Islet of Langerhans (tissue), 1 donor: ENCODE results near the gene DMRTB1.
"Not testable (repeated sequence)": the region's sequence is repeated elsewhere in the genome, so short reads cannot be mapped to it uniquely, and the experiment has no call there.

Source experiments
- FAIRE-seq: peaks from one replicate; lab custom pipeline; 2011; peaks lifted over from hg19 to GRCh38; lab: Jason Lieb, UNC

Gene DMRTB1

GRCh38 chr1:53459321-53460175 is at the start of gene DMRTB1:
DMRTB1 (plus strand) TSS chr1:53459399; CDS start chr1:53459454, 55 bp downstream.
- FAIRE-seq, result no peak

DNA sequence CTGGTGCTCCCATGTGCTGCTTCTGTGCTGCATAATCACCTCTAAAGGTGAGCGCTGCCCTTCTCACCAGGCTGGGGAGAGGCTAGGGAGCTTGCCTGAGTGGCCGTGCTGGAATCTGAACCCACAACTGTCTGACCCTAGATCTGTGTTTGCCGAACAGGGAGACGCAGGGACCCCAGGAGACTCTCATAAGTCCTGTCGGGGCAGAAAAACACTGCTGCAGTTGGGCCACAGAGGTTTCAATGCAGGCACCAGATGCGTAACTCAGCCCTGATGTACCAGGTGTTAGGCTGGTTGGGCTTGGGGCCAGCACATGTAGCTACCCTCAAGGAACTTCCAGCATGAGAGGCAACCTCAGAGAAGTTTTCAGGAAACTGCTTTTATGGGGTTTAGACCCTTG is 49.5 kb upstream of the DMRTB1 start:
- no peak for FAIRE-seq

DNA sequence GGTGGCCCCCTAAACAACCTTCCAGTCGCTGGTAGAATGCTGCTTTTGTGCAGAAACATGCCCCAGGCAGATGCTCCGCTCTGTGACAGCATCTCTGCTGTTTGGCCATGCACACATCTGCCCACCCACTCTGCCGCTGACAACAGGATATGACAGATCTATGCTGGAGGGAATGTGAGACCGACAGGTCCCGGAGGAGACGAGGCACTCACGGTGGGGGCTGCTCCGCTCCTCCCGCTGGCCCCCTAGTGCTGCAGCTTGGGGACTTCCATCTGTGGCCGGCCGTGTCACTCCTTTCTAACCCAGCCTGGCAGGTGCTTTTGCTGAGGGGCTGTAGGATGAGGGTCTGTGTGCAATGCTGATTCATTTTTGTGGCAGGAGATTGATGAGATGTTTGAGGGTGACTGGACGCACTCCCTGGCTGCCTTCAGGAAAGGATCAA is 49.1 kb upstream of the DMRTB1 start:
- FAIRE-seq, result no peak

DNA sequence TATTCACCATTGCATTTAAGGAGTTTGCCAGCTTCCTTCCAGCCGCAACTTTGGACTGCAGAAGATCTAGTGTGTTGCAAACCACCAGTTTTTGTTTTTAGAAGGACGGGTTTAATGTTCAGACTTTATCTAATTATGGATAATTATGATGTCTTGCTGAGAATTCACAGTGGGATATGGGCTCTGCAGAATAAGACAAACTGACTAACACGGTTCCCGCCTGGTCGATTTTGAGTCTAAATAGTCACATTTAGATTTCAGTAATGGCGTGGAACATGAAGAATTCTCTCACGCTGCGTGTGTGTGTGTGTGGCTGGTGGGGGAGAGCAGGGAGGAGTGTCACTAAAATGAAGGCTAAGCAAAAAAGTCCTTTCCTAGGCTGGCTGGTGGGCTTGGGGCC is 48.5 kb upstream of the DMRTB1 start:
- FAIRE-seq, result no peak

DNA sequence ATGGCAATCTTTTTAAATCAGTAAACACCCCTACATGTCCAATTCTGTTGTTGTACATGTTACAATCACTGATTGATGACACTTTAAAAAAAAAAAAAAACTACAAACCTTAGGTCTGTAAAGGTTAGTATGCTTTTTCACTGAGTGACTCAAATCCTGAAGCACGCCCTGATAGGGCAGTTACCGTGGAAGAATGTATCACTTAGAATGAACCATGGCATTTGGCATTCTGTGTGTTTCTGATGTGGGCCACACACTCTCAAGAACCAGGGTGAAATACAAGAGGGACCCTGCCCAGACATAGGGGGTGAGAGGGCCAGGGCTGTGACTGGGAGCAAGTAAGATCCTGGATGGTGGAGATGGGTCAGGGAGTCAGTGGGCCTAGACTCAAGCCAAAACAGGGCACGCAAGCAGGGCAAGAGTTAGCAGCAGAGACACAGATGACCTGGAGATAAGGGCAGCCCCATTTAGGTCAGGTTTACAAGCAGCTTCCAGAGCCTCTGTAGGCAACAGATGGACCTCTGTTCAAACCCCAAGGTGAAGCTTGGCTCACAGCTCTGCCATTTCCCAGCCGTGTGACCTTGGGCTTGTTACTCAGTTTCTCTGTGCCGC is 47.6 kb upstream of the DMRTB1 start:
- FAIRE-seq, result no peak

DNA sequence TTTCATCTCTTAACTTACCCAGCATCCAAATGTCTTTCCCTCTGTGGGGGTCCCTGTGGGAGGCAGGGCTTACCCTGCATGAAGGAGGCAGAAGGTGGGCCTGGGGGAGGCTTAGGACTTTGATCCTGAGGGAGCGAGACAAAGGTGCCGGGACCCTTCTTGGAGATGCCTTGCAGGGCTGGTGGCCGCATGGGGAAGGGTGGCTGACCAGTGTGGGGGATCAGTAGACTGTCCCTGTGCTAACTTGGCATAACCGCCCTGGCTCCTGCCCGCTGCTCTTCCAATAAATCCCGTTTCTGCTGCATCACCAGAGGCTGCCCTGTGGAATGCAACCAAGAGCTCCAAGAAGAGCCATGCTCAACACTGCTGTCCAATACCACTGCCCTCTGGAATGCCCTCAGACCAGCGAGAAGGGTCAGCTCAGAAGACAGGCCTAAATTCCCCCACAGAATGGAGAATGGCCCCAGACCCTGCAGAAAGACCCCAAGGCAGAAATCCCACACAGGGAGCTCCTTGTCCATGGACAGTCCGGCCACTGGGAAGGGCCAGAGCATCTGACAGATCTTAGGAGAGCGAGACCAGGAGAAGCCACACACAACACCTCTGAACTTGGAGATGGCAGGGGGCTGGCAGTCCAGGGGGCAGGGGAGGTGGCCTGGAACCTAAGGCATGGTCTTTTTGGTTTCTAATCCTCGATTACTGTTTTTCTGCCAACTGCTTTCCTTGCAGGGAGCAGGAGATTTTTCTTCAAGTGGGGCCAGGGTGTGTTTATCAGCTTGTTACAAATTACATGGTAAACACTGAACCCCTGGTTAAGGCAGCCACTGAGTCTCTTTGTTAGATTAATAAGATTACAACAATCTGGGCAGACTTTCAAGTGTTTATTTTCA is 46.7 kb upstream of the DMRTB1 start:
- FAIRE-seq, result no peak

DNA sequence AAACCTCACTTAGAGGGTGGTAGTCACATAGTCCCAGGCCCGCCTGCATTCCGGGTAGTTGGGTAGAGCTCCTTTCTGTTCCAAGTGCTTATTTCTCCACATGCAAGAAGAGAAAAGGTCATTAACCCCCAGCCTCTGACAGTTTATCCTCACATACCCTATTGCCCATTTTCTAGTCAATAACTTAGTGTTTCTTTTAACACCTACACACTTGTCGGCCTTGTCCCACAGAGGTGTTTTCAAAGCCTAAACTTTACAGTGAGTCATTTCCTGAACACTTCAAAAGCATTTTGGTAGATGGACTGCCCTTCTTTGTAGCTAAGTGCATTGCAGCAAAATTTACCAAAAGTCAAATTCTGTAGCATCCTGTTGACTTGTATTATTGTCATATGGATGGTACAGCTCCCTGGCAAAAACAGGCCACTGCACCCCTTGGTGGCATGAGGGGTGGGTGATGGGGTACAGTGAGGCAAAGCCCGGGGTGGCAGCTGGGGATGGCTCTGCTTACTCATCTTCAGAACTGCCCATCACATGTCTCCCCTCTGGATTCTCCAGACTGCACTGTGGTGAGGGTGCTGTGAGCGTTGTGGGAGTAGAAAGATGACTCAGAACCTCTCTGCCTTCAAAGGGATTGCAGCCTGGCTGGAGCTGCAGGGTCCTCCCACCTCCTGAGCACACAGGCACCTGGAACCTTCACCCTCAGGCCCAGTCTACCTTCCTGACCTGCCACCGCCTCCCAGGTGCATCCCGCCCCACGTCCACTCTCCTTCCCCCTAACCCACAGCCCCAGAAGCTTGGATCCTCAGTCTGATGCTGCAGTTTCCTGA is 45.8 kb upstream of the DMRTB1 start:
- no peak for FAIRE-seq

DNA sequence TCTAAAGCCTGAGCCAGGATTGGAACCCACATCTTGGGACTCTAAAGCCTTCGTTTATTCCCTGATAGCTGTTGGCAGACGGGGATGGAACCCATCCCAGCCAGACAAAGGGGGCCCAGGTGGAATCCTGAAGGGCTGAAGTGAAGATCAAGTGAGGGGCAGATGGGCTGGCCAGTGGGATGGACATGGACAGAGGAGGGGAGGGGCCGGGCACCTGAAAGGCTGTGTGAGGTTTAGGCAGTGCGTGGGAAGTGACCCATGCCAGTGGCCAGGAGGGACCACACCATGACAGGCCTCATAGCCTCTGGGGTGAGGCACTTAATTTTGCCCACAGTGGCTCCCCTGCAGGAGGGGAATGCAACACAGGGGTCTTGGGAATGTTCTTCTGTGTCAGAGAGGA is 44.6 kb upstream of the DMRTB1 start:
- FAIRE-seq, result no peak

DNA sequence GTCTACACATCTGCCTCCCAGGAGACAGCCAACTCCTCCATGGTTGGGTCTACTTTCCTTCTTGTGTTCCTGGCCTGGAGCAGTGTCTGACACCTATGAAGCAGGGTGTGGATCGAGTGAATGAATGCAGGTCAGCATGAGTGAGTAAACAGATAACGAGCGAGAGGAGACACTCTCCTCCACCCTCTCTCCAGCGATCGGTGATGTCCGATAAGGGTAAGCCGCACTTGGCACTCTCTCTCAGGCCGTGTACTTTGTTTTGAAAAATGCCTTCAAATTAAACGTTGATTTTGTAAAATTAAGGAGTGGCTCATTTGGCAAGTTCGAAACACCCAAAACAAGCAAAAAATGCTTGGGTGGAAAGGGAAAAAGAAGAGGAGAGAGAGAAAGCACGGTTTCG is 43.8 kb upstream of the DMRTB1 start:
- no peak for FAIRE-seq

- no peak for FAIRE-seq
These were observed 42.9 kb upstream of the DMRTB1 start for GRCh38 chr1:53416269-53416813.

DNA sequence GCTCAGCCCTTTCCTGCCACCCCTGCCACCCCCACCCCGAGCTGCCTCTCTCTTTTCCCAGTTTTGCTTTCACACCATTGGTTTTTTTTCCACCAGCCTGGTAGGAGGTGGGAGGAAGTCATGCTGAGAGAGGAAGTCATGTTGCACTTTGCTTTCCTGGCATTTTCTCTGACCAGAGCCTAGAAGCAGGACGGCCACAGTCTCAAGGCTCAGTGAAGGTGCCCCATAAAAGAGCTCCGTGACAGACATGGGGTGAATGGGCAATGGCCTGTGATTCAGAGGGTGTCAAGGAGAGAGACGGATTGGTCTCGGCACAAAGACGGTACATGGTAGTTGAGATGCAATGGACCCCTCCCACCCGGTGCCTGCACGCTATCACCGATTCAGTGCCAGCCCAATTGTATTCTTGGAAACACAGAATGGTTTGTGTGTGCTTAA is 42.1 kb upstream of the DMRTB1 start:
- FAIRE-seq, result no peak

GRCh38 chr1:53419034-53419433 is 40.2 kb upstream of the DMRTB1 start:
- FAIRE-seq, result no peak

GRCh38 chr1:53420341-53420740 is 38.9 kb upstream of the DMRTB1 start:
- FAIRE-seq, result no peak

DNA sequence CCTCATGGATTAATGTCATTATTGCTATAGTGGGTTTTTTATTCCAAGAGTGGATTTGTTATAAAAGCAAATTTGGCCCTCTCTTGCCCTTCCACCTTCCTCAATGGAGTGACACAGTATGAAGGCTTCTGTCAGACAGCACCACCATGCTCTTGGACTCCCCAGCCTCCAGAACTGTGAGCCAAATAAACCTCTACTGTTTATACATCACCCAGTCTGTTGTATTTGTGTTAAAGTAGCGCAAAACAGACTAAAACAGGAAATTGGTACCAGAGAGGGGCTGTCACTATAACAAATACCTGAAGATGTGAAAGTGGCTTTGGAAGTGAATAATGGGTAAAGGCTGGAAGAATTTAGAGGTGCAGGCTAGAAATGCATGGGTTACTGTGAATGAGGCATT is 38.0 kb upstream of the DMRTB1 start:
- FAIRE-seq, result no peak

DNA sequence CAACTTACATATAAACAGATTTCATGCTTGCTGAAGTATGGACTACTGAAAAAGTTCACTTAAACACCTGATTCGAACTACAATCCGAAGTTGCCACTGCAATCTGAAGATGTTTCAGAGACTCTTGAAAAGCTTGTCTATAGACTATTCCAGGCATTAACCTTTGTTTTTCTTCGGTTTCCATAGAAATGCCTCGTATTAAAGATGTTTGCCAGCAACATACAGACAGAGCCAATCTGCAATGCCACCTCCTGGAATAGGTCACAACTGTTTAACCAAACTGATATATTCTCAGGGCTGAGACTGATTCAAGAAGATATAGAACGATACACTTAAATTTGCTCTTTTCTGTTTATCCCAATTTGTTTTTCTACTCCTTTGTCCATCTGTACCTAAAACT is 28.9 kb upstream of the DMRTB1 start:
- FAIRE-seq, result no peak

DNA sequence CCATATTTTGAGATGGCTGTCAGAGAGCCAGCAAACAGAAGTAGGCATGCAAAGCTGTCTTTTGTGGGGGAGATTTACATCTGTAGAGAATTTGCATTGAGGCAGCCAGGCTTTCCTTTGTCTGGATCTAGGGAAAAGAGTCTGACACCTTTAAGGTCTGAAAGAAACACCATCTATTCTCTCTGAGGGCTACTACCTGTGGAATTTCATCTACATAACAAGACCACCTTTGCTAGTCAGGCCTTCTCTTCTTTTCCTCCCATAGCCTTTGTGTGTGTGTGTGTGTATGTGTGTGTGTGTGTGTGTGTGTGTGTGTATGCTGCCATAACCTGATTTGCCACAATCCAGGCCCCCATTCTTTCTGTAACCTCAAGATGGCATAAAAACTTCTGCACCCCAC is 28.4 kb upstream of the DMRTB1 start:
- FAIRE-seq, result no peak

- no peak for FAIRE-seq
These were observed 28.0 kb upstream of the DMRTB1 start for GRCh38 chr1:53431244-53431643.

DNA sequence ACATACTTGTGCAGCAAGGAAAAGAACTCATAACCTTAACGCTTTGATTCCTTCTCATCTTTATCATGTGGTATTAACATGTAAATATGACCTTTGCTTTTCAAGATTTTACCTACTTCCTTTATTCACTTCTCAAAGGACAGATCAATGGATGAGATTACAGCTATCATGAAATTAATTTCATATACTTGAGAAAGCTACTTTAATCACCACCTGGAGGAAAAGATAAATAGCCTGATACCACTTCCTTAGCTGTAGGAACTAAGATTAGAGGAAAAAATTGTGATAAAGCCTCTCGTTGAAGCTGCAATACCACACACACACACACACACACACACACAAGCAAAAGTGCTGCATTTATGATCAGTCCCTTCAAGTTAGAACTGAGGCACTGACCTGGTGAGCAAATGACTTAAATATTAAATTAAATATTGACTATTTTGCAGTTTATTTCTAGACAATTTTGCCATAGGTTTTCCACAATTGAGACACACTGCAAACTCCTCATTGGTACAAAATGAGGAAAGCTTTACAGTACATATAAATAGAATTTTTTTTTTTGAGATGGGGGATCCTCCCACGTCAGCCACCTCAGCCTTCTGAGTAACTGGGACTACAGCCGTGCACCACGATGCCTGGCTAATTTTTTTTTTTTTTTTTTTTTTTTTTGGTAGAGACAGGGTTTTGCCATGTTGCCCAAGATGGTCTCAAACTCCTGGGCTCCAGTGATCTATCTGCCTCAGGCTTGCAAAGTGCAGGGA is 27.2 kb upstream of the DMRTB1 start:
- FAIRE-seq, result no peak

DNA sequence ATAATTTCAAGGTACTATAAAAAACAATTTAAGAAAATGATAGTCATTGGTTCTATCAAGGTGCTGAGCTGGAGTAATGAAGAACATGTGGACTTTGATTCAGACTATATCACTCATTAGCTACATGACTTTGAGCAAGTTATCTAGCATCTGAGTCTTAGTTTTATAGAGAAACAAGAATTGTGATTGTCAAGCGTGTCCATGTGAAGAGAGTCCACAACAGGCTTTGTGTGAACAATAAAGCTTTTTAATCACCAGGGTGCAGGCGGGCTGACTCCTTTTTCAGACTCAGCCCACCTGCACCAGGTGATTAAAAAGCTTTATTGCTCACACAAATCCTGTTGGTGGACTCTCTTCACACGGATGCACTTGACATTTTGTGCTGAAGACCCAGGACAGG is 26.6 kb upstream of the DMRTB1 start:
- no peak for FAIRE-seq

DNA sequence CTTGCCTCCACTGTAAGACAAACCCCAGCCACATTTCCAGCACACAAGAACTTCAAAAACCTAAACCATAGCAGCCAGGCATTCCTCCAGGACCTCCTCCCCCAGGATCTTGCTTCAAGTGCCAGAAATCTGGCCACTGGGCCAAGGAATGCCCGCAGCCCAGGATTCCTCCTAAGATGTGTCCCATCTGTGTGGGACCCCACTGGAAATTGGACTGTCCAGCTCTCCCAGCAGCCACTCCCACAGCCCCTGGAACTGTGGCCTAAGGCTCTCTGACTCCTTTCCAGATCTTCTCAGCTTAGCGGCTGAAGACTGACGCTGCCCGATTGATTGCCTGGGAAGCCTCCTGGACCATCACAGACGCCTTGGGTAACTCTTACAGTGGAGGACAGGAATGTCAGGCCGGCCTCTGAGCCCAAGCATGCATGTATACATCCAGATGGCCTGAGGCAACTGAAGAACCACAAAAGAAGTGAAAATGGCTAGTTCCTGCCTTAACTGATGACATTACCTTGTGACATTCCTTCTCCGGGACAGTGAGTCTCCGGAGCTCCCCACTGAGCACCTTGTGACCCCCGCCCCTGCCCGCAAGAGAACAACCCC is 24.7 kb upstream of the DMRTB1 start:
- not testable (repeated sequence) for FAIRE-seq
